CD4-positive, alpha-beta T cell treated with Interleukin-2 at 100 ng/mL for 4 hours (primary cell): ENCODE results near the gene SULT1E1.
"Not testable (repeated sequence)": the region's sequence is repeated elsewhere in the genome, so short reads cannot be mapped to it uniquely, and the experiment has no call there.

Experiments used
- DNase-seq: peaks from one replicate; pipeline ENCODE4 v3.0.0-alpha.2; 2020; ENCODE audit warnings: low spot score

SULT1E1 gene

GRCh38 chr4:69843301-69843700 is 16.6 kb downstream of the SULT1E1 start:
- DNase-seq, result no peak

GRCh38 chr4:69838977-69839376 is 21.0 kb downstream of the SULT1E1 start:
- DNase-seq, result no peak

- DNase-seq, result no peak
These were observed 23.7 kb downstream of the SULT1E1 start for GRCh38 chr4:69836287-69836686.

- no peak for DNase-seq
These were observed 24.2 kb downstream of the SULT1E1 start for GRCh38 chr4:69835766-69836165.

- no peak for DNase-seq
These were observed 26.7 kb downstream of the SULT1E1 start for GRCh38 chr4:69833251-69833650.

- DNase-seq, result no peak
These were observed 27.5 kb downstream of the SULT1E1 start for GRCh38 chr4:69832326-69833030.

- DNase-seq, result peak; percentile 4
These were observed 28.2 kb downstream of the SULT1E1 start for GRCh38 chr4:69831646-69832325.

- no peak for DNase-seq
These were observed 28.7 kb downstream of the SULT1E1 start for GRCh38 chr4:69831270-69831627.

- no peak for DNase-seq
These were observed 29.2 kb downstream of the SULT1E1 start for GRCh38 chr4:69830560-69831269.

GRCh38 chr4:69830192-69830559 is 29.8 kb downstream of the SULT1E1 start:
- no peak for DNase-seq

- DNase-seq, result no peak
These were observed 30.3 kb downstream of the SULT1E1 start for GRCh38 chr4:69829678-69830077.

- no peak for DNase-seq
These were observed 31.1 kb downstream of the SULT1E1 start for GRCh38 chr4:69828828-69829227.

- DNase-seq, result not testable (repeated sequence)
These were observed 34.9 kb downstream of the SULT1E1 start for GRCh38 chr4:69825056-69825455.

GRCh38 chr4:69823481-69824186 is 36.3 kb downstream of the SULT1E1 start:
- peak; percentile 44 for DNase-seq

- DNase-seq, result no peak
These were observed 36.9 kb downstream of the SULT1E1 start for GRCh38 chr4:69823048-69823447.

GRCh38 chr4:69822198-69822597 is 37.7 kb downstream of the SULT1E1 start:
- no peak for DNase-seq

GRCh38 chr4:69818060-69818639 is 41.8 kb downstream of the SULT1E1 start:
- no peak for DNase-seq

GRCh38 chr4:69816236-69816635 is 43.7 kb downstream of the SULT1E1 start:
- no peak for DNase-seq

GRCh38 chr4:69813628-69814027 is 46.3 kb downstream of the SULT1E1 start:
- DNase-seq, result no peak

GRCh38 chr4:69811166-69811565 is 48.8 kb downstream of the SULT1E1 start:
- DNase-seq, result no peak

- no peak for DNase-seq
These were observed 59.3 kb downstream of the SULT1E1 start for GRCh38 chr4:69800599-69800998.

- no peak for DNase-seq
These were observed 60.6 kb downstream of the SULT1E1 start for GRCh38 chr4:69799337-69799736.
